Left hindlimb (tissue), 1 donor: ENCODE measurements around the gene FRMPD2.
A peak's percentile ranks its signal among the peaks of the same experiment; 100 is the strongest.

Experiments
- DNase-seq: peaks from one replicate; pipeline ENCODE4 v3.0.0-alpha.2; 2018

Gene FRMPD2, protein sequence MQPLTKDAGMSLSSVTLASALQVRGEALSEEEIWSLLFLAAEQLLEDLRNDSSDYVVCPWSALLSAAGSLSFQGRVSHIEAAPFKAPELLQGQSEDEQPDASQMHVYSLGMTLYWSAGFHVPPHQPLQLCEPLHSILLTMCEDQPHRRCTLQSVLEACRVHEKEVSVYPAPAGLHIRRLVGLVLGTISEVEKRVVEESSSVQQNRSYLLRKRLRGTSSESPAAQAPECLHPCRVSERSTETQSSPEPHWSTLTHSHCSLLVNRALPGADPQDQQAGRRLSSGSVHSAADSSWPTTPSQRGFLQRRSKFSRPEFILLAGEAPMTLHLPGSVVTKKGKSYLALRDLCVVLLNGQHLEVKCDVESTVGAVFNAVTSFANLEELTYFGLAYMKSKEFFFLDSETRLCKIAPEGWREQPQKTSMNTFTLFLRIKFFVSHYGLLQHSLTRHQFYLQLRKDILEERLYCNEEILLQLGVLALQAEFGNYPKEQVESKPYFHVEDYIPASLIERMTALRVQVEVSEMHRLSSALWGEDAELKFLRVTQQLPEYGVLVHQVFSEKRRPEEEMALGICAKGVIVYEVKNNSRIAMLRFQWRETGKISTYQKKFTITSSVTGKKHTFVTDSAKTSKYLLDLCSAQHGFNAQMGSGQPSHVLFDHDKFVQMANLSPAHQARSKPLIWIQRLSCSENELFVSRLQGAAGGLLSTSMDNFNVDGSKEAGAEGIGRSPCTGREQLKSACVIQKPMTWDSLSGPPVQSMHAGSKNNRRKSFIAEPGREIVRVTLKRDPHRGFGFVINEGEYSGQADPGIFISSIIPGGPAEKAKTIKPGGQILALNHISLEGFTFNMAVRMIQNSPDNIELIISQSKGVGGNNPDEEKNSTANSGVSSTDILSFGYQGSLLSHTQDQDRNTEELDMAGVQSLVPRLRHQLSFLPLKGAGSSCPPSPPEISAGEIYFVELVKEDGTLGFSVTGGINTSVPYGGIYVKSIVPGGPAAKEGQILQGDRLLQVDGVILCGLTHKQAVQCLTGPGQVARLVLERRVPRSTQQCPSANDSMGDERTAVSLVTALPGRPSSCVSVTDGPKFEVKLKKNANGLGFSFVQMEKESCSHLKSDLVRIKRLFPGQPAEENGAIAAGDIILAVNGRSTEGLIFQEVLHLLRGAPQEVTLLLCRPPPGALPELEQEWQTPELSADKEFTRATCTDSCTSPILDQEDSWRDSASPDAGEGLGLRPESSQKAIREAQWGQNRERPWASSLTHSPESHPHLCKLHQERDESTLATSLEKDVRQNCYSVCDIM (N-terminal part only)

DNA sequence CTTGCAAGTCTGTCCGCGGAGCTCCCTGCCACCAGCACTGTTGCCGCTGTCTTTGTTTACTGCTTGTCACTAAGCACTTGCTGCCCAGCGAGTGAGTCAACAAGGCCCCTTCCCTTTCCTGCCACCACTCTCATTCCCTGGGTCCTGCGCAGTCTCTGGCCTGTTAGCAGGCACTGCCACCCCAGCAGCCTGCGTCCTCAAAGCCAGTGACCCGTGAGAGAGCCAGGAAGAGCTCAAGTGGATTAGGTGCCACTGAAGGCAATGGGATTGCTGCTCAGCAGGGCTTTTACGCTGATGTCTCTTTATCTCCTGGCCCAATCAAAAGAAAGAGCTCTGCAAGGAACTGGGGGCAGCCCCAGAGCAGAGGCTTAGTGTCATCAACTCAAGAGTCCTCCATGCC is at the start of gene FRMPD2:
TSS of gene FRMPD2 (minus strand) at position 61 of the 400 bp plus-strand sequence. CDS start 129 bp downstream, outside the sequence.
- no peak for DNase-seq

DNA sequence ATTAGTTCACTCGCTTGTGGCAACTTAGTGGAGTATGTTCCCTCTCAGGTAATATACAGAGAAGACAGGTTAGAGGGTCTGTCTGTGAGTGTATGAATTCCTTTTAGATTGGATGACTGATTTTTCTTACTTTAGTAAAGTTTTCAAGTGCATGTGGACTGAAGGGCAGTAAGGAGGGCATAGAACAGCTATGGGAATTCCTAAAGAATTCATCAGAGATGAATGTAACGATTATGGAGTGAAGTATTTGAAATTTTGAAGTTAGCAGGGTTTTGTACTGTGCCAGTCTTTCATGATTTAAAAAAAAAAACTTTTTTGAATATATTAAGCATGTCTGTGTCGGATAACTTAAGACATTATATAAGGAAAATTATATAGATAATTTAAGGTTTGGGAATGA is 47.5 kb upstream of the FRMPD2 start:
- DNase-seq, result no peak

DNA sequence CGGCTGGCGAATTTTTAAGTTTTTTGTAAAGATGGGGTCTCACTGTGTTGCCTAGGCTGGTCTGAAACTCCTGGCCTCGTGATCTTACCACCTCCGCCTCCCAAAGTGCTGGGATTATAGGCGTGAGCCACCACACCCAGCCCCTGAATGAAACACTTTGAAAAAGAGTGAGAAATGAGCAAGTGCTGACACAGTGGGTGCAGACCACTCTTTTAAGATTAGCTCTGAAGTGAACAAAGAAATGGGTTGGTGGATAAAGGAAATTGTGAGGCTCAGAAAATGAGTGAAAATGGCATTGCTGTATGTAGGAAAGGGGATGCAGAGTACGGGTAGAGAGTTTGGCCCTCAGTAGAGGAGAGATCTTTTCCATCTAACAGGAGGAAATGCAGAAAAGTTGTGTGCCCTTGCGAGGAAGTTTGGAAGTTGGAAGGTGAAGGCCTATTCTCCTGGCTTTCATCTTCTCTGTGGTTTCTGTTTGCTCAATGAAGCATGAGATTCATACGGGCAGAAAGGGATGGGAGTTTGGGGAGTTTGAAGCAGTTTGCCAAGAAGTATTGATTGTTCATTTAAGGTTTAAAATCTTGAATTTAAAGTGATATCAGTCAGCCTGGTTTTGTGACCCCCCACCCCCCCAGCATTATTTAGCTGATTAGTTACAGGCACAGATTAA is 43.0 kb upstream of the FRMPD2 start:
- DNase-seq, result no peak

DNA sequence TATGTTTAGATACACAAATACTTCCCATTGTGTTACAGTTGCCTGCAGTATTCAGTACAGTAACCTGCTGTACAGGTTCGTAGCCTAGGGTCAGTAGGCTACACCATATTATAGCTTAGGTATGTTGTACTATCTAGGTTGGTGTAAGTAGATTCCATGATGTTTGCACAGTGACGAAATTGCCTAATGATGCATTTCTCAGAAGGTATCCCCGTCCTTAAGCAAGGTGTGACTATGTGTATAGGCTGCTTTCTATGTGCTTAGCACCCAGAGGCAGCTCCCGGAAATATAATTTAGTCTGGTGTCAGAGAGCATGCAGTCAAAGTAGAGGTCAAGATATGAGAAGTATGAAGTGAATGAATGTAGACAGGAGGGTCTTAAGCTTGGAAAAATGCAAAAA is 41.7 kb upstream of the FRMPD2 start:
- no peak for DNase-seq

DNA sequence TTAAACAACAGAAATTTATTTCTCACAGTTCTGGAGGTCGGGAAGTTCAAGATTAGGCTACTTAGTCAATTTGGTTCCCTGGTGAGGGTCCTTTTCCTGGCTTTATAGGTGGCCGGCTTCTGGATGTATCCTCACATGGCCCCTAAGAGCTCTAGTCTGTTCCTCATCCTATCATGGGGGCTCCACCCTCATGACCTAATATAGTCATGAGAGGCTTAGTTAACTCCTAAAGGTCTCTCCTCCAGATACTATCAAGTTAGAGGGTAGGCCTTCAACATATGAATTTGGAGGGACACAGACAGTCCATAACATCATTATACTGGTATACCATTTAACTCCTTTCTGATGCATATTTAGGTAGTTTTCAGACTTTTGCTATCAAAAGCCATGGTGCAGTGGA is 39.6 kb upstream of the FRMPD2 start:
- no peak for DNase-seq

DNA sequence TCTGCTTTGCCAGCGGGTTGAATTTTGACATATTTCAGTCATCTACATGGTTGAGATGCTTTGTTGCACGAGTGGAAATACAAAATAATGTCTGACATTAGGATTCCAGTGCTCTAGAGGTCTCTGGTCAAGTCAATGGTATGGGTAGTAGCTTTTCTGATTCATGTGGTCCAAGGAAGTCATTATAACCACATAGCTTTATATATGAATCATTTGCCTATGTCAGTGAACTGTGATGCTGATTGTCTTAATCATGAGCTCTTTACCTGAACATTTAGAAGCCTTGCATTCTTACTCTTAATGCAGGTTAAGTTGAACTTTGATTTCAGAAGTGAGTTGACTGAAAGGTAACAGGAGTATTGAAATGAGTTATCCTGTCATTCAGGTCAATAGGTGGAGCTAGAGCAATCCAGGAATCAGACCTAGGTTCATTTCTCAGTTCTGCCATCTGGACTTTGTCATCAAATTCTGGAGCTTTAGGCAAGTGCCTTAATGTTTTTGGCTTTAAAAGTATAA is 35.3 kb upstream of the FRMPD2 start:
- no peak for DNase-seq

DNA sequence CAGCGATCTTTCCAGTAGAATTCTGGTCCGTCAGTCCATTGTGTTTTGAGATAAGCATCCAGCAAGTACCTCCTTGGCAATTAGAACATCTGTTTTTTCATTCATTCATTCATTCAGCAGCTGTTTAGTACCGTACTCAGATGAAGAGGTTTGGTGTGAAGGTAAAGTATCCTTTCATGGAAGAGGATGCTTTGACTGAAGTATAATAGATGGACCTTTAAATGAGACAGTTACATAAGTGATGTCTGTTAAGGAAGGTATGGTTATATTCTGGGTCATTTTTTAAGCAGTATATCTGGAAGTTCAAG is 33.2 kb upstream of the FRMPD2 start:
- no peak for DNase-seq

DNA sequence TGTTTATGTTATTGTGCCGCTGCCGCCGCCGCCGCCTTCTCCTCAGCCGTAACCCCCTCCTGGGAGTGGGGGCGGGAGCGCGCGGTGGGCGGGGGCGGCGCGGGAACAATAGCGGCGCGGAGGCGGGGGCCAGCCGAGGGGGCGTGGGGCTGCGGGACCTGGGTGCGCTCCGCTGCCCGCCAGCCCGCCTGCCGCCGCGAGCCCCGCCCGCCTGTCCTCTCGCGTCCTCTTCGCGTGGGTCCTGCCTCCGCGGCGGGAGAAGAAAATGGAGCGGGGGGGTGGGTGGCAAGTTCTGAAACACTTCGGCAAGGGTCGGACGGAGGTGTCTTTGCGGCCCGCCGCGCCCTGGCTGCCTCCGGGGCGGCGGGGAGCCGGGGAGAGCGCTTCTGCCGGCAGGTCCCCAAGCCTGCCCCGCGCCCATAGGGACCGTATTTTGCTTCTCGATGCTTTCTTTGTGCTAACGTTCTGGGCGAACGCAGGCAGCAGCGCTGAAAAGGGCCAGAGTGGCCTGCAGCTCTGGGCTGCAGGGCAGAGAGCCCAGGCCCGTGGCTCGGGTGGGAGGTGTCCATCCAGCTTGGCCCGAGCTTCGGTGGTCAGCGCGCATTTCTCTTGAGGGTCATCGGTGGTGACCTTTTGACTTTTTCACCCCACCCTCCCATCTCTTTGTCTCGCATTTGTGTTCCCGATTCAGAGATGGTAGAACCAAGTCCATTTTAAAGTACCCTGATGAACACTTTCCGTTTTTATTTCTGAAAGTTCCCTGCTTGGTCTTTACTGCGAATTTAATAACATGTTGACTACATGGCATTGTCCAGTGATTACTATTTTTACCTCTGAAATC is 32.6 kb upstream of the FRMPD2 start:
- DNase-seq, result no peak

DNA sequence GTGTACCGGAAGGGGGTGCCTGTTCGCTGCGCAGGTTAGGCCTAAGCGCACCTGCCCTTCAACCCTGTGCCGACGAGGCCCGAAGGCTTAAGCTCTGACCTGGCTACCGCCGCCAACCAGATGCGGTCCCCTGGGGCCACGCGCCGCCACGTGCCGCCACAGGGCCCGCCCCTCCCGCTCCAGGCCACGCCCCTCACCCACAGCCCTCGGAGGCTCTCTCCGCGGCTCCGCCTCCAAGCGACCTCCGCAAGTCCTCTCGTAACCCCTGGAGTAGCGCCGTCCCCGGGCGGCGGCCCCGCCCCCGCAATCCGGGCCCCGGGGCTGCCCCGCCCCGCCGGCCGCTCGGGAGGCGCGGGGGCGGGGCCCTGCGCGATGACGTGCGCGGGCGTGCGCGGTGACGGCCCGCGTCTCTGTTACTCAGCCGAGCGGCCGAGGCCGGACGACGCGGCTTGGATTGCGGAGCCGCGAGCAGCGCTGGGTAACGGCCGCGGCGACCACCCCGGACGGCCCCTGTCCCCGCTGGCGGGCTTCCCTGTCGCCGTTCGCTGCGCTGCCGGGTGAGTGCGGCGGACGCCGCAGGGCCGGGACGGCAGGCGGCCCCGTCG is 31.9 kb upstream of the FRMPD2 start, which contains the start of gene MAPK8:
TSS of gene MAPK8 (plus strand) at position 413 of the 605 bp plus-strand sequence. CDS start 94,984 bp downstream, outside the sequence.
- DNase-seq, result peak; percentile 92

DNA sequence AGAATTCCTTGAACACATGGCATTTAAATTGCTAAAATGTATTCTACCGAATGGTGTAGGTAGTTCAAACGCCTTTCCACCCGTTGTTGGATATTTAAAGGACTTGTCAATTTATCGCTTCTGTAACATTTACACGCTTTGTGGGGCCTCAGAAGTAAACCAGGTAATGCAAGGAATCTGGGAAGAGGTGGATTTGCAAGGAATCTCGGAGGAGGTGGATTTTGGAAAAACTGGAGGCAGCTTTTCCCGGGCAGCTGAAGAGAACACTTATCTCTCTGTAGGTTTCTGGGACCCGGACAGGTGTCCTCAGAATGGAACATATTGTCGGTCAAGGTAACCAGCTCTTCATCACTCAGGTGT is 31.4 kb upstream of the FRMPD2 start:
- DNase-seq, result no peak

DNA sequence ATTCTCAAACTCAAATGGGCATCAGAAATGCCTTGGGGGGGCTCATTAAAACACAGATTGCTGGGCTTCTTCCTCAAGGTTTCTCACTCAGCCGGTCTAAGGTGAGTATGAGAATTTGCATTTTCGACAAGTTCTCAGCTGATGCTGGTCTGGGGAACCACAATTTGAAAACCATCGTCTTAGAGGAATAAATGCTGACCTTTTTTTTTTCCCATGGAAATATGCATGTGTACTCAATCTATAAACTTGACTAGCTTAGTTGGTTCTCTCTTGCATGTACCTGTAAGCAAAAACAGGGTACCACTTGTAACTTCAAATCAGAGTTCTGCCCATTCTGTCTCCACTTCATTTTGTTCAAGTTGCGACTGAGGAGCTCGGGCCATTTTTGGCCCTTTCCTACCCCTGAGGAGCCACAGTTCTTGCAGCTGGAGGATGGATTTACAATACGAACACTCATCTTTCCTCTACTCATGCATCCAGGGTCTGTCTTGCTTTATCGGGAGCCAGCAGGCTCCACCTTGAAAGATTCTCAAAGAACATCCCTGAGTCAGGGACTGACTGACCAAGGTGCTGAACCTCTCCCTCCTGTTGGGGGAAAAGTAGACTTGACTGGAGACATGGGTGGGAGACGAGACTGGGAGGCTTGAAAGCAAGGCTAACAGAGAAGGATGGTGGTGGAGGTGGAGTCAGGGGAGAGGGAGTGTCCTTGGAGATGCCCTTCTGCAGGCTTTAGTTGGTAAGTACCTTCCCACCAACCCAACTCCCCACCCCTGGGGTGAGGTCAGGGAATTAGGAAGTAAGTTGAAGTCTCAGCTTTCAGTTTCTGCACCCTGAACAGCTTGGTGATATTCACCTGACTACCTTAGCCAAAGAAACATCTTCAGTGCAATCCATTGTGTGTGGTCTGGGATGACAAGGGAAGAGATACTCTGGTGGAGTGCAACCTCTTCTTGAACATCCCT is 28.3 kb upstream of the FRMPD2 start:
- DNase-seq, result no peak

DNA sequence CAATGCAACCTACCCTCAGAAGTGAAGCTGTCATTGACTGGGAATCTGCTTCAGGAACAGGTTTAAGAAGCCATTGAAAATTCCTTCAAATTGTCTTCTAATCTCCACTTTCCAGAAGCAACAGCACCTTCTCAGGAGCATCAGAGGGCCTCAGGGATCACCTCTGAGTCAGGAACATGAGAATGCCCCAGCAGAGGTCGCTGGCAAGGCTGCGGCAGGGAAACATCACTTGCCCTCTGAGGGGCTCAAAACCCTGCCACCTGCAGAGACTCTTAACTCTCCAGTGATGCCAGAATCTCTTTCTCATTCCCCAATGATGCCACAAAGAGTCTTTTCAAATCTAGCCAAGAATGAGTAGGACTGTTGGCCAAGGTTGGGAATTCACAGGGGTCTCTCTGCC is 26.1 kb upstream of the FRMPD2 start:
- no peak for DNase-seq

DNA sequence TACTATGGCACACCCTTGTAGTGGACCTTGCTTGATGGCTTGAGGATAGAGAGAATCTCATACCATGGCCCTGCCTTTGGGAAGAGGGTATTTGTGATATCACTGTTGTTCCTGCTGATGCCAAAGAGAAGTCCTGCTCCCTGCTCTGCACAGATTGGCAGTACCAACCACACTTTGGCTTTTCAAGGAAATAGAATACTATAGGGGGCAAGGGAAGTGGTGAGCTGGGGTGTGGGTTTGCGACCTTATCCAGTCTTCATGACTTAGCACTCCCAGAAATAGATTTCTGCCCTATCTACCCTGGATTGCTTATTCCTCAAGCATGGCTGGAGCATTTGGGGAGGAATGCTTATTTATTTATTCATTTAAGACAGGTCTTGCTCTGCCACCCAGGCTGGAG is 25.2 kb upstream of the FRMPD2 start:
- DNase-seq, result no peak

DNA sequence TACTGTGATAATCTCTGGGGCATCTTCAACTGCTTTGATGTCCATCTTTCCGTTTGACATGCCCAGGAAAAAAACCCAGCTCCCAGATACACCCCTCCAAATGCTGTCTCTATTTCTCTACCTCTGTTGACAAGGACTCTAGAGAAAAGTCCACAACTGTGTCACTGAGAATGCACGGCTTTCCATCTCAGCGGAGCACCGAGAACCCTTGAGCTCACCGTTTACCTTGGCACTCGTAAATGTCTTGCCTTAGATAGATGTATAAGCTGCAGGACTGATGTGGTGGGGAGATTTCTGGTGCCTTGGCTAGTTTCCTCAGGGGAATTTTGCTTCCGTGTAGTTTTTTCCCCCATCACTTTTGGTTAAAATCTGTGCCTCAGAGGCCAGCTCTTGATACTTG is 24.6 kb upstream of the FRMPD2 start:
- no peak for DNase-seq

DNA sequence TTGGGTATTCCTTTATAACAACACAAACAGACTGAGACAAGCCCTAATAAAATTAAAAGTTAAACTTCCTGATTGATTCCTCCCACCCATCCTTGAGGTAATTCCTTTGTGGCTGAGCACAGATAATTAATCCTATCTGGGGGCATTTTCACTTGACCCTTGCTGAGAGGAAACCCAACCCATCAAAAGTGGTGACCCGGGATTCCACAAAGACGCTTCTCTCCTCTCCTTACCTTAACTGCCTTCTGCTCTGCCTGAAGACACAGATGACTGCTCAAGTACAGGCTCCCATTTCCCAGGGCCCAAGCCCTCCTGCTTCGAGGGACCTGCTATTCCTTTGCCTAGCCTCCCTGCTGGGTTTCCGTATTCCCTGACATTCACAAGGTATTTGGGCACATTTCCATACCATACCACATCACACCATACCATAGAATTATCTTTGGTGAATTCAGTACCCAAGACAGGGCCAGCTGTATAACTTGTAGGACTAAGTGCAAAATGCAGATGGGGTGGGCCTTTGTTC is 22.1 kb upstream of the FRMPD2 start:
- DNase-seq, result no peak

DNA sequence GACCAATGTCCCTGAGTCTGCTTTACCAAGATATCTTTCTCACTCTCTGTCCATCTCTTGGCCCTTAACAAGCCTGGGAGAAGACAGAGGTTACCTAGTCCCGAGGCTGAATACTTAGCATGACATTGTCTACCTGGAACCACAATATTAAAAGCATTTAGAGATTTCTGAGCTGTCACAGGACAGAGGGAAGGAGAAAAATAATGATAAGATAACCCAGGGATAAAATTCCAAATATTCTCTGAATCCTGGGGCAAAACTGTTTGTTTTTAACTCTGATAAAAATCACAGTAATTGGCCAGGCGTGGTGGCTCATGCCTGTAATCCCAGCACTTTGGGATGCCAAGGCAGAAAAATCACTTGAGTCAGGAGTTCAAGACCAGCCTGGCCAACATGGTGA is 19.9 kb upstream of the FRMPD2 start:
- DNase-seq, result no peak

DNA sequence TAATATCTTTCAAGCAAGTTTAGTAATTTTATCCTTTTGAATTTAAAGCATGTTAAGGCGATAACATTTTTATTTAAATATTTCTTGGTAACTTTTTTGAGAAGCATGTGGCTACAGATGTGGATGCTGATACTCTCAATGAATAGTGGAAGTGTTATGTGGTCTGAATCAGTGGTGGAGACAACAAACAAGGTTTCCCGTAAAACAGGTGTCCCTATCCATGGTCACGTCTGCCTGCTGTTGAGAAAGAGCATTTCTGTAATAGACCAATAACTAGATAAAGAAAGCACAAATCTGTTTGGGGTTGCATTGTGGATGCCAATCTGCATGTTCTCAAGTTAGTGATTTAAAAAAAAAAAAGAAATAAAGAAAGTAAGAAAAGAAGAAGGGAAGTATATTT is 18.1 kb upstream of the FRMPD2 start:
- DNase-seq, result no peak

DNA sequence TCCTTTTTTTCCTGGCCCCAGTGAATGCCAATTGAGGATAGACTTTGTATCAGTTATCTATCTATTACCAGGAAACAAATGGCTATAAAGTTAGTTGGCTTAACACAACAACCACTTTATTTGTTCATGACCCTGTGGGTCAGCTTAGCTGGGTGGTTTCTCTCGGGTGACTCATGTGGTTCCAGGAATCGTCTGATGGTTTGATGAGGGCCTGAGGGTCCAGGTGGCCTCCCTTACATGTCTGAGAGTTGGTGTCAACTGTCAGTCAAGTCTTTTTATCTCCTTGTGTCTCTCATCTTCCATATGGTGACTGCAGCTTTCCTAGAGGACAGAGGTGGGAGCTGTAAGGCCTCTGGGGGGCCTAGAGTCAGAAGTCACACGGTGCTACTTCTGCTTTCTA is 16.7 kb upstream of the FRMPD2 start:
- DNase-seq, result no peak

DNA sequence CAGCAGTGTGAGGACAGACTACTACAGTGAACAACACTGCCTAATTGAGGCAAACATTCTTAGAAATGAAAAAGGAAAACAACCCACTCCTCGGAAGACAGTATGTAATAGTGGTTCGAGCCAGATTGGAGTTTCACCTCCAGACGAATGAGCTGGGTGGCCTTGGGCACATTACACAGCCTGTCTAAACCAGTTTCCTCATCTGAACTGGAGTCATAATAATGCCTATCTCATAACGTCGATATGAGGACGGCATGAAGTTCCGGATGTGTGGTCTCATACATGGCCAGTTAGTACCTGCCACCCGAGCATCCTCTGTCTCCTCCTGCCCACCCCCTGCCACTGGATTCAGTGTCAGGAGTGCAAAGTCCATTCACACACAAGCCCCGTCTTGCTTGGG is 15.8 kb upstream of the FRMPD2 start:
- no peak for DNase-seq
